Suppressor macrophage treated with lipopolysaccharide for 1 hour (primary cell): ENCODE results near the gene CMTM7.
A peak's percentile ranks its signal among the peaks of the same experiment; 100 is the strongest.

Experiments used
- DNase-seq, 3 donors: peaks; one replicate each; pipeline ENCODE4 v3.0.0-alpha.2; 2020 to 2022

CMTM7 gene

DNA sequence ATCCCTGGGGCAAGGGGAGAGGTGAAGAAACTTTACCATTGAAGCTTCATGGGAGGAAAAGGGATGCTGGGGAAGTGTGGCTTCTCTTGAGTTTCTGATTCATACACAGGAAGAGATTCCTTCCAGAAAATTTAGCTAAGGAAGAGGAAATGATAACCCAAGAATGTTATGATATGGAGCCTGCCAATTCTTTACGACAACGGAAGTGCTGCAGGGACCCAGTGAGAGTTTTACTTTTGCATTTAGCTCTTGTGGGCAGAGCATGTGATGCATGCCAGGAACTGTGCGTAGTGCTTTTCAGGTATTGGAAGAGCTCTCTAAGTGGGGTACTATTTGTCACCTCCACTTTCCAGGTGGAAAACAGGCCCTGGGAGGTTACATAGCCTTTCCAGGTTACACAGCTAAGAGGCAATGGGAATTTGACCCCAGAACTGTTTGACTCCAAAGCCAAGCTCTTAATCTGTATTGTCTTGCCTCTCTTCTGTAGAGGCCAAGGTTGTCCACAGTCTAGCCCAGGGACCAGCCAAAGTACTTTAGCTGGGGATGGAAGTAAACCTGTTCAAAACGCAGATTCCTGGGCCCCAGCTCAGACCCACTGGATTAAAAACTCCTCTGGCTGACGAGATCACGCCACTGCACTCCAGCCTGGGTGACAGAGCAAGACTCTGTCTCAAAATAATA is 23.0 kb downstream of the CMTM7 start:
- DNase-seq = peak in 2 of 3 donors; percentile 50 to 76

DNA sequence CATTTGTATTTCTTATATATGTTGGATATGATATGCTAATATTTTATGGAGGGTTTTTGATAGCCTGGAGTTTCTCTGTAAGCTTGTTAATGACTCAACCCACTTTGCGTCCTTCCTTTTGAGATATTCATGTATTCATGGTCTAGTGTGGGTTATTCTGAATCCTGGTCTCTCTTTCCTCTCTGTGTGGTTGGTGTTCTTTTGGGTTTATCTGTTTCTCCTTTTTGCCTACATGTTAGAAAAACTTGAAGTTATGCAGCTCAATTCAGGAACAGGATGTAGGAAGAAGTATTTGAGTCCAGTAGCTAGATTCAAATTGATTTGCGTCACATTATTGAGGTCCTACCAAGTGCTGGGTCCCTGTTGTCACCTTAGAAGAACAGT is 28.1 kb downstream of the CMTM7 start:
- peak; percentile 25 to 62 (median 49) for DNase-seq

DNA sequence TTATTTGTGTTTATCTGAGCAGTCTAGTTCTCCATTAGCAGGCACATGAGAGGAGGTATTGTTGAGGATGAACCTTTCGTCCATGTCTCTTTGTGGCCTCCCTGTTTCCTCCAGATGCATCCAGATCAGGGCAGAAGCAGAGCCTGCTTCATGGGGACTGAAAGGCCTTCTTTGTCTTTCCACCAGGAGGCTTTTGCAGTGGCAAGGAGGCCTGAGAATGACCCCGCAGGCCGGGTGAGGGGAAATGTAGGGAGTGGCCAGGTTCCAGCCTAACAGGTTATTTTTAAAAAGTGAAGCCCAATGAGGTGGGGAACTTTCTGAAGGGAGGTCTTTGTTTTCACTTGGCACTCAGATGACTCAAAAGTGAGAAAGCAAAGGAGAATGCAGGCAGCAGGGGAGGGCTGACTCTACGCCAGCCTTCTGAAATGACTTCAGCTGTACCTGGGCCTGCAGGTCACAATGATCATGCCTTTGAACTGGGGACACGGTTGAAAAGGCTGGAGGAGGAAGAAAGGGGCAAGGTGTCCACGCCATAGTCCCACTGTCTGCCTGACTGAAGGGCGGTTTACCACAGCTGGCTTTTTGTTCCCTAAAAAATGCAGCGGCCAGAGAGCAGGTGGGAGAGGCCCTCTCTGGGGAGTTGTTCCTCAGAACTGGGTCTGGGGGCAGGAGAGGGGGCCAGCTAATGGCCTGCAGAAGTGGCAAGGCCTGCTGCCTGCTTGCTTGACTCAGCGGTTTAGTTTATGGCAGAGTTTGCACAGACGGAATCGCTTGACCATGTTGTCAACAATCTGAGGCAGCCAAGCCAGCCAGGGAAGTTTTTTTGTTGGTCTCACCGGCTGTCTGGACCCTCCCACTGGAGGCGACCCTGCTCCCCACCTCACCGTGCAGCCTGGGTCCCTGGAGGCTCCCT is 28.7 kb downstream of the CMTM7 start:
- peak in 2 of 3 donors; percentile 17 to 24 for DNase-seq

DNA sequence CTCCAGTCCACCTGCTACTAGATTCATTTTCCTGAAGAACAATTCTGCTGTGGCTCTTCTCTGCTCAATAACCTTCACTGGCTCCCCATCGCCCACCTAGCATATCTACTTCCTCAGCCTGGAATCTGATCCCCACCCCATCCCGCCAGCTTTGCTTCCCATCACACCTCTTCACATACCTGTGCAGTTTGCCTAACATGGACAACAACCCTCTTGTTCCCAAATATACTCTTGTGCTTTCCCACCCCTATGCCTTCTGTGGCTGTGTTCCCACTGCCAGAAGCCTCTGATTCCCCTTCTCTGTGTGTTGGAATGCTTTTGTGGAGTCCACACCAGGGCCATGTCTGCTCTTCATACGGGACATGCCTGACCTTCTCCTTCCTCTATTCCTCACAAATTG is 29.5 kb downstream of the CMTM7 start:
- no peak for DNase-seq

DNA sequence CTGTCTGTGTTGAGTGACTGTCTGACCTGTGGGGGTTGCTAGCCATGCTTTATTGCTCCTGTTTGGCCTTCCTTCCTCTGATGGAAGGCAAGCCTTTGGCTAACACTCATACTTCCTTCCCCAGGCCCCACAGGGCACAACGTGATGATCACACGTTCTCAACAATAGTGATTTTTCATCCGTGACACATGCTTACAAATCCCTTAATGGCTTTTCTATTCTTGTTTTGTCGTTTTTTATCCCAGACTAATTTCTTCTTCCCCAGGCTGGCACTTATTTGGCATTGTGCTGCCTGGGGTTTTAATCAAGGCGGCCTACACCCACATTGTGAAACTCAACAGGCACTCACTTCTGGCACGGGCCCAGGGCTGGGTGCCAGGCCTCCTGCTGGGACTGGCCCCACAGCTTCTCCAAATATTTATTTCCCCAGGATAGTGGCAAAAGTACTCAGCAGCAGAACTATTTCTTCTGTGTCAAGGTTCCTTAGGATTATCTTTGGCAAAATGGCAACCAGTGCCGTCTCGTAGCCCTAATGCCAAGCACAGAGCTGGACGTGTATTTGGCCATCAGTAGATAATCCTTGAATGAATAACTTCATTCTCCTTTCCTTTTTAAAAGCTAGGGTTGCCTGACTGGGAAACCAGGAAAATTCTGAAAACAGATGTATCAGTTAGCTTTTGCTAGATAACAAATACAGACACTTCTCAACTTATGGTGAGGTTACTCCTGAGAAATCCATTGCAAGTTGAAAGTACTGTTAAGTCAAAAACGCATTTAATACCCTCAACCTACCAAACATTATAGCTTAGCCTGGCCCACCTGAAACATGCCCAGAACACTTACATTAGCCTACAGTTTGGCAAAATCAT is 30.6 kb downstream of the CMTM7 start:
- peak; percentile 76 to 82 (median 77) for DNase-seq

DNA sequence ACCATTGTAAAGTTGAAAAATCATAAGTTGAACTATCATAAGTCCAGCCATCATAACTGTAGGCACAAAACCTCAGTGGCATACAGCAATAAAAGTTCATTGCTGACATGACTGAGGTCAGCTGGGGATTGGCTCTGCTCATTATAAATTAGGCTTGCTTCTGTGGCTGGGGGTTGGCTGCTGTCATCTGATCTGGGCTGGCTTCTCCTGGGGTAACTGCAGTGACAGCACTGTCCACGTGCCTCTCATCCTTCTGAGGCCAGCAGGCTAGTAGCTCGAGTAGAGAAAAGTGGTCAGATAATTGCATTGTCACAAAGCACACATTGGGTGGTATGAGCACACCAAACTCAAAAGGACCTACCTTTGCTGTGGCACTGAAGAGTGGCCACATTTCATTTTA is 31.3 kb downstream of the CMTM7 start:
- peak in 2 of 3 donors; percentile 35 to 41 for DNase-seq

DNA sequence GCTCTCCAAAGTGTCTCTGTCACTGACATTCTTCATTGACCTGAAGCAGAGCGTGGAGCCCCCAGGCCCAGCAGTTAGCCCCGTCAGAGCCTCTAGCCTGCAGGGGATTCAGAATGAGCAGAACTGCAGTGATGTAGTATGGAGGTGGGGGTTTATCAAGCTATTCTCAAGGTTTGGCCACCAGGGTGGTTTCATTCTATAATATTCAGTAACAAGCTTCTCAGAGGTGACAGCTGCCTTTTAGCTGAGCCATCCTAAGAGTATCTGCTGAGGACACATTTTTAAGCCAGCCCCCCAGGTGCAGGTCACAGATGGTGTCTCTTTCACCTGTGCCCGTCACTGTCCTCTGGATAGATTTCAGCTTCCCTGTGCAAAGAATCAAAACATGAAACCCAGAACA is 31.9 kb downstream of the CMTM7 start:
- no peak for DNase-seq

DNA sequence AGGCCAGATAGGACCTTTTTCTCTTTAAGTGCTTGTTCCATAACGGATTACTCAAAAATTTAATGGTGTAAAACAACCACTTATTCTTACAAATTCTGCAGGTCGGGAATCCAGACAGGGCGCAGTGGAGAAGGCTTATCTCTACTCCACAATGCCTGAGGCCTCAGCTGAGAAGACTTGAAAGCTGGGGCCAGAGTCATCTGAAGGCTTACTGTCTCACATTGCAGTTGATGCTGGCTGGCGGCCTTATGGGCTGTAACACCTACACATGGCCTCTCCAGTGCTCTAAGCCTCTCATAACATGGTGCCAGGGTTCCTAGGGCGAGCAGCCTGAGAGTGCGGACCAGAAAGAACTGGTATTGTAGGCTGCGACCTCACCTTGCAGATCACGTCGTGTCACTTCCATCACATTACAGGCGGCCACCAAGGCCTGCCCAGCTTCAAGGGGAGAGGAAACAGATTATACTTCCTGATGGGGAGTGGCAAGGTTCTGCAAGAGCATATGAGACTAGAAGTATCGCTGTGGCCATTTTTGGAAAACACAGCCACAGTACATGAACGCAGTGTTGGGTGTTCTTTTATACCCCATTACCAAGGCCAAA is 32.4 kb downstream of the CMTM7 start:
- DNase-seq = no peak

DNA sequence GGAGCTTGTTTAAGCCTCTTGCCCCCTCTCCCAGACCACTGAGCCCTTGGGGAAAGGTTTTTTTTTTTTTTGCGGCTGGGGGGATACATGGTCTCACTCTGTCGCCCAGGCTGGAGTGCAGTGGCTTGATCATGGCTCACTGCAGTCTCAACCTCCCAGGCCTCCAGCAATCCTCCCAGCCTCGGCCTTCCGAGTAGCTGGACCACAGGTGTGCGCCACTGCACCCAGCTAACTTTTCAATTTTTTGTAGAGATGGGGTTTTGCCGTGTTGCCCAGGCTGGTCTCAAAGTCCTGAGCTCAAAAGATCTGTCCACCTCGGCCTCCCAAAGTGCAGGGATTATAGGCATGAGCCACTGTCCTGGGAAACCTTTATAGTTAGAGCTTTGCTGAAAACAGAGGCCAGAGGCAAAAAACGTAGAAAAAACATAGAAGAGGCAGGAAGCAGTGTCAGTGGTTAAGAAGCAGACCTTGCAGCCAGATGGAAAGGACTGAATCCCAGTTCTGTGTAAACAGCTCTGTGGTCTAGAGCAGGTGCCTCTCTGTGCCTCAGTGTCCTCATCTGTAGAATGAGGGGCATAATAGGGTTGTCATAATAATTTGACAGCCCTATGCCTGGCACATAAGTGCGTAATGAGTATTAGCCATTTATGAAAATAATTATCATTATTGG is 33.1 kb downstream of the CMTM7 start:
- no peak for DNase-seq

DNA sequence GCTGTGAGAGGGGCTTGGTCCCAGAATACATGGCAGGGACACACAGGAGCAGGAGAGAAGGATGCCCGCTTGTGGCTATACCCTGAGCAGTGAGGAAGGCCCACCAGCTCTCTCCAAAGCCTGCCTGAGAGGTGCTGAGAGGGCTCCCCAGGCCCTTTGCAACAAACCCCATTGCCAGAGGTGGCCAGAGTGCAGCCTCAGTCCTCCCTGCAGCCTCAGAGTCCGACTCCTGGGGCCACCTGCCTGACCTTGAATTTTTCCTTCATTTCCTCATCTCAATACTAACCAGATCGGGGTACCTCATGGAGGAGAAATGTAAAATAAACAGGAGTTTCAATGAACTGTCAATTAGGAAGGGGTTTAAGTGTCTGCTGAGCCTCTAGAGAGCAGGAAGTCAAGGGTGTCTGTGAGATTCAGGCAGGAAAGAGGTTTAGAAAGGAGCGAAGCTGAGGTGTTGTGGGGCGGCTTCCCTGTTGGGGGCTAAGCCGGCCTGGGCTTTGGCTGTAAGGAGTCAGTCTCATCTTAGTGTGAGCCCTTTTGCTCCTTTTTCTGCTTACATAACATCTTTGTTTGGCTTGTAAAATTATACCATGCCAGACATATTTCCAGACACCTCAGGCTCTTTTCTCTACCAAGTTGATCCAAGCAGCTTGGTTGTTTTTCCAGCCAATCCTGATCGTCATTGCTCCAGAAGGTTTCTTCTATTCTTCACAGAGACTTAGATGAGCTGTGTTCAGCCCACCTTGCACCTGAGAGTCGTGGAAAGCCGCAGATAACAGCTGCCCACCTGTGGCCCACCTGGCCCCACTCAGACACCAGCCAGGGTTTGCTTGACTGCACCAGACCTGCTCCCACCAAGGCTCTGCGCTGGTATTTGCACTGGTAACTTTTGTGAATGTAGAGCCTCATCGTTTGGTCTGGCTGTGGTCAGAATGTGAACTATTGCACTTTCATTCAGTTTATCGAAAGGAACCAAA is 36.7 kb downstream of the CMTM7 start:
- no peak for DNase-seq

DNA sequence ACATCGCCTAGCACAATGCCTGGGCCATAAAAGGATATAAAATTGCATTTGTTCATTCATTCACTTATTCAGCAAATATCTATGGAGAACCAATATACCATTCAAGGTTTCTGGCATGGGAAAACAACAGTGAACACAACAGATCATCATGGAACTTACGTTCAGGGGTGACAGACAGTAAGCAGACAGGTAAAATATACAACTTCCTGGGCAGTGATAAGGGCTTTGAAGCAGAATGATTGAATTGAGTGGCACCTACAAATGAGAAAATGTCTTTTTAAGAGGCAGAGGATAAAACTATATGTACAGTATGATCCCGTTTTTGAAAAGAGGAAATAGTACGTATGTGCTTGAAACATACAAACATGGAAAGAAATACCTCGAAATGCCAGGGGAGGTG is 39.2 kb downstream of the CMTM7 start:
- DNase-seq = no peak

DNA sequence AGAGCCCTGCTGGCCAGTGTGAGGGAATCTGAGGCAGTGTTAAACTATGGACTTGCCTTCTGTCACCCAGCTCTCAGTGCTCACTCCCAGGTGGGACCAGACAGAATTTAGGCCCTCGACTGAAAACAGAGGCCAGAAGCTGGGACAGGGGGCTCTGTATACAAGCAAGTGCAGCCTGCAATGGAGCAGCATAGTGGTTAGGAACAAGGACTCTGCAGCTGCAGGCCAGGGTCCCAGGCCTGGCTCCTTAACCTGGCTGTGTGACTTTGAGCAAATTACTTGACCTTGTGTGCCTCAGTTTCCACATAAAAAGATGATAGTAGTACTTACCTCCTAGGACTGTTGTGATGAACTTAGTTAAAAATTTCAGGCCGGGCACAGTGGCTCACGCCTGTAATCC is 39.8 kb downstream of the CMTM7 start:
- DNase-seq = no peak

DNA sequence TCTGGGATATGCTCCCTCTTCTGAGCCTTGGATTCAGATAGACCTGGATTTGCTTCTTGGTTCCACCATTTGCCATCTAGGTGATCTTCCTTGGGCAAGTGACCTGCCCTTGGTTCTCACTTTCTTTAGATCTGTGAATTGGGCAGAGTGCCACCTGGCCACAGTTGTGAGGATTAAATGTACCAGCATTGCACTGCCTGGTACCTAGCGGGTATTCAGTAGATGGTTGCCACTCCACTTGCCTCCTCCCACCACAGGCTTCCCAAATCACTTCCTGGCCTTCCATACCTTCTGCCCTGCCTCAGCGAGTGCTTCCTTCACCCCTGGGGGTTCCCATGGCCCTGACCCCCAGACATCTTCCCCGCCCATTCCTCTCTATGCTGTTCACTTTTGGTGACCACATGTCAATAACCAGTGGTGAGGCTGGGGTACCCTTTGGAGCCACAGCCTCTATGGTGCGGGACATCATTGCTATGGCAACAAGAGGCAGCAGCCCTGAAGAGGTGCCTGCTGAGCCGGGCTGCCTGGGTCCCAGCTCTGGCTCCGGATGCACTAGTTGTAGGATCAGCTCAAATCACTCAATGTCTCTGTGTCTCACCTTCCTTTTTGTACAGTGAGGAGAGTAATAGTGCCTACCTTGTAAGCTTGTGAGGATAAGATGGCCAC is 40.5 kb downstream of the CMTM7 start:
- no peak for DNase-seq

DNA sequence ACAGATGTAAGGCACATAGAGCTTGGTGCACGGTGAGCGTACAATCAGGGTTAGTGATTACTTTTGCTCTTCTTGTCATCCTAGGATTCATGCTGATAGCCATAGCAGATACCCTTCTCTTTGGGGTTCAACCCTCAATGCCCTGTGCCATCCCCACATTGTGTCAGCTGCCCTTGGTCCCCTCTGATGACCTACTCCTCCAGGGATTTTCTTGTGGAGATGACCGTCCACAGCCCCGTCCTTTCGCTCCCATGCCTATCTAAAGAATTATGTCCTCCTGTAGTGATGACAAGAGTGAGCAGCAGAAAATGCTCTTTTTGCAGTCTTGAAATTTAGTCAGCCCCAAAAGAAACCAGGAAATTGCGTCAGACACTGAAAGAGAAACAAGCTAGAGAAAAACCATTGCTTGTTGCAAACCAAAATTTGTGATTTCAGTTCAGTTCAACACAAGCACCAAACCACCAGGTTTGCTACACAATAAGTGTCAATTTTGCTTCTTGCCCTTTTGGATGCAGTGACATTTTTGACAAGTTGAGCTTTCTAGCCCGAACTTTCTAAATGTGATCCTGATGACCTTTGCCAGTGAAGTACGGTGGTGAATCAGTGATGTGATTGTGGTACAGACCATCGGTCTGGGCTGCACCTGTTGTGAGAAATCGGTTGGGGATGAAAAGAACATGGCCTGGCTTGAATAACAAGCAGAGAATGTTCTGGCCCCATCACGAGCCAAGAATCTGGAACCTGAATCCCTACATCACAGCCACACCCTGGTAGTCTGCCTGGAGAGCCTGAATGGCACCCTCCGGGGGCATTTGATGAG is 41.3 kb downstream of the CMTM7 start:
- peak; percentile 62 to 77 (median 72) for DNase-seq

DNA sequence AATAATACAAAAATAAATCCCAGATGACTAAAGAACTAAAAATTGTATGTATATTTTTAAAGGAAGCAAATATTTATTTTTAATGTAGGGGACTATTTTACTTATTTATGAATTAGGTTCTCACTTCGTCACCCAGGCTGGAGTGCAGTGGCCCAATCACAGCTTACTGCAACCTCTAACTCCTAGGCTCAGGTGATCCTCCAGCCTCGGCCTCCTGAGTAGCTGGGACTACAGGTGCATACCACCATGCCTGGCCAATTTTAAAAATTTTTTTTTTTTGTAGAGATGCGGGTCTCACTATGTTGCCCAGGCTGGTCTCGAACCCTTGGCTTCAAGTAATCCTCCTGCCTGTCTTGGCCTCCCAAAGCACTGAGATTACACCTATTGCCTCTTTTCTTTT is 42.6 kb downstream of the CMTM7 start:
- DNase-seq = no peak

DNA sequence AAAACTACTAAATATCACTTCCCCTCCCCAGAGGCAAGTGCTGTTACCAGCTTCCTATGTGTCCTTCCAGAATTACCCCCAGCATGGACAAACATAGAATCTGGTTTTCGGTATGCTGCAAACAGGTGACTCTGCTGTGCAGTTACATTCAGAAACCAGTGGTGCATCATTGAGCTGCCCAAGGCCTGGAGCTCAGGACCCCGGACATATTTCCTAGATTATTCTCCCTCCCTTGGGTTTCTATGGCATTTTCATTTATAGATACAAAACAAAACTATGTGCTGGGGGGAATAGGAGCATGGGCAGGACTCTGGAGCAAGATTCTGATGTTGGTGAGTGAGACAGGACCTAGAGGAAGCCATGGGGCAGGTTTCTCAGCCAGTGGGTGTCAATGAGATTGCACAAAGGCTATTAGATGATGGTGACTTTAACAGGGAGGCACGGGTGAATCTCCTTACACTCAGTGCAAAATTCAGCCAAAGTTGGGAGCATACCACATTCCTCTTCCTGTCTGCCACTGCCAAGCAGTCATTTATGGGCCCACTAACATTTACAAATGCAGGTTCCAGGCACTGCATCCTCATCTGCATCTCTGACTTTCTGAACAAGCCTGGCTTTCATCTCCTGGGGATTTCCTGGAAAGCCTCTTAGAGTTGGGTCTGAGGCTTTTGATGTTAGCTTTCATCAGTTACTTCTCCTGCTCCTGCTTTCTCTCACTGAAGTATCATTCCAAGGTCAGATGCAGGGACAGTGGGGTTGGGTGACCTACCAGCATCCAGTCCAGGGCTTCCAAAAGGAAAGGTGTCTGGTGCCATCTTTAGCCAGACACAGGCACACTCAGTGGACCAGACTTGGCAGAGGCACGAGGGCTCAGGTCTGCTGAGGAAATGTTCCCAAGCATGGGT is 44.5 kb downstream of the CMTM7 start:
- DNase-seq = no peak

DNA sequence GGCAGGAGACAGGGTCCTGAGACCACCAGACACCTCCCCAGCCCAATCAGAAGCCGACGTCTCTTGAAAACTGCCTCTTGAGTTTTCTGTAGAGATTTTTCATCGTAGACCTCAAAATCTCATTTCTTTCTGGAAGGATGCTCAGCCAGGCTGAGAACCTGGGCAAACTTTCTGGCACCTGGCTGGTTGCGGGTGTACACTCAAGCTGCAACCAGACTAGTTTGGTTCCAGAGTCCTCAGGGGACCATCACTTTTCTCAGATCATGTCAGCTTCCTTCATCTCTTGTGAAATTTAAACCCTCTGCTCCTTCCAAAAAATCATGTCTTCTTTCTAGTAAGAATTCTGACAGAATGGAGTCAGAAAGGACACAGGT is 45.1 kb downstream of the CMTM7 start:
- DNase-seq = no peak

DNA sequence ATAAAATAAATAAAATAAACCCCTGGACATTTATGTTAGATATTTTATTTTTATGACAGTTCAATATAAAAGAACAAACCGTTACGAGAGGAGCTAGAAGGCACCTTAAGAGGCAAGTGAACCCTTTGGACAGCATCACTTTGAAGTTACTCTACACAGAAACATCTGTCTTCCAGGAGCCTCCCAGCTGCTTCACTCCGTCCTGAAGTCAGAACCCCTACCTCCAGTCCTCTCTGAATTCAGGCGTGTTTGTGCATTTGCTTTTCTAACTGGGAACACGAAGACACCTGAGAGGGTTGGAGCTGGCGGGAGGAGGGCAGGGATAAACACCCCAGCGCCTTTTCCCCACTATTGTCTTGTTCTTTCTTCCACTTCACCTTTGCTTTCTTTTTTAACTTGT is 46.2 kb downstream of the CMTM7 start:
- no peak for DNase-seq
